GM12878 (cell line): ENCODE results near the gene SEC14L6. TPM values are rescaled to one million over a fixed set of nuclear protein-coding genes. Genes with fewer than 3 reads are reported as not detected.

Experiments used
- ETV6 ChIP-seq, 2 experiments: fragments of 450-650 bp in 1 of 2; IDR thresholded peaks in 1 of 2; conservative IDR thresholded peaks in 1 of 2; 2 replicates each; pipeline ENCODE4 v1.6.1; 2014; ENCODE audit warnings: antibody characterized with exemption in 1 of 2, borderline replicate concordance in 1 of 2, low read depth in 1 of 2, mild to moderate bottlenecking in 1 of 2, moderate library complexity in 1 of 2
- GABPA ChIP-seq: IDR thresholded peaks from 2 replicates; pipeline ENCODE4 v1.6.1; 2014; ENCODE audit warnings: antibody characterized with exemption, low read depth, mild to moderate bottlenecking, inconsistent platforms
- PAX8 ChIP-seq: fragments of 450-650 bp; IDR thresholded peaks from 2 replicates; pipeline ENCODE4 v1.6.1; 2017; ENCODE audit warnings: mild to moderate bottlenecking, moderate library complexity
- POLR2AphosphoS2 ChIP-seq: IDR thresholded peaks from 2 replicates; pipeline ENCODE4 v1.6.1; 2011; ENCODE audit warnings: low read depth, mild to moderate bottlenecking, low read length, improper control_type of control experiment, moderate library complexity
- SIN3A ChIP-seq: IDR thresholded peaks from 2 replicates; pipeline ENCODE4 v1.6.1; 2012; ENCODE audit warnings: low read depth, low read length, improper control_type of control experiment
- ZNF622 ChIP-seq: fragments of 450-650 bp; IDR thresholded peaks from 2 replicates; pipeline ENCODE4 v1.6.1; 2017; ENCODE audit warnings: mild to moderate bottlenecking, inconsistent platforms
- polyA plus RNA-seq, 11 experiments: library from polyadenylated mRNA; depleted of rRNA in 4 of 11; unstranded in 6 of 11; stranded (reverse) in 5 of 11; fragments of >200 nt; fragmentation: Nextera tagmentation in 4 of 11; fragmentation: Illumina TruSeq in 1 of 11; extraction: Ambion mirVana in 4 of 11; extraction: Trizol in 1 of 11; gene quantifications; 1 replicate in 1 of 11; 2 replicates in 10 of 11; pipeline versions ENCODE4 v1.2.1 to v1.2.3, GENCODE V29; 2011 to 2016; ENCODE audit warnings: inconsistent platforms in 2 of 11, missing spikeins in 2 of 11, low read depth in 1 of 11
- total RNA-seq, 4 experiments: library from RNA; depleted of rRNA in 3 of 4; stranded (reverse); fragments of >200 nt in 3 of 4; fragmentation: Illumina TruSeq in 1 of 4; extraction: Trizol in 1 of 4; gene quantifications; 2 replicates each; pipeline versions ENCODE4 v1.2.1 to v1.2.3, GENCODE V29; 2013 to 2021
- TF ChIP-seq, protein P1 (sequence below): fragments of 450-650 bp; IDR thresholded peaks from 2 replicates; pipeline ENCODE4 v1.6.1; 2018; ENCODE audit warnings: mild to moderate bottlenecking, low read depth, moderate library complexity; ENCODE audit not compliant: partially characterized antibody
- TF ChIP-seq, protein P2 (sequence below): fragments of 450-650 bp; formaldehyde crosslinking; IDR thresholded peaks from 2 replicates; pipeline ENCODE4 v1.4.0; 2020; ENCODE audit warnings: mild to moderate bottlenecking, moderate library complexity
- TF ChIP-seq, protein P3 (sequence below): fragments of 450-650 bp; IDR thresholded peaks from 2 replicates; pipeline ENCODE4 v1.6.1; 2017; ENCODE audit warnings: antibody characterized with exemption, mild to moderate bottlenecking, moderate library complexity
- TF ChIP-seq, protein P4 (sequence below): IDR thresholded peaks from 2 replicates; pipeline ENCODE4 v1.6.1; 2012; ENCODE audit warnings: low read length, inconsistent platforms
- TF ChIP-seq, protein P5 (sequence below): fragments of 450-650 bp; IDR thresholded peaks from 2 replicates; pipeline ENCODE4 v1.6.1; 2018; ENCODE audit warnings: borderline replicate concordance, mild to moderate bottlenecking; ENCODE audit not compliant: partially characterized antibody

SEC14L6 gene
- total and polyA plus RNA-seq, 10 of the 15 experiments (the other 5 are each of a cell fraction or from before 2014, with no cell fraction given): not detected

DNA sequence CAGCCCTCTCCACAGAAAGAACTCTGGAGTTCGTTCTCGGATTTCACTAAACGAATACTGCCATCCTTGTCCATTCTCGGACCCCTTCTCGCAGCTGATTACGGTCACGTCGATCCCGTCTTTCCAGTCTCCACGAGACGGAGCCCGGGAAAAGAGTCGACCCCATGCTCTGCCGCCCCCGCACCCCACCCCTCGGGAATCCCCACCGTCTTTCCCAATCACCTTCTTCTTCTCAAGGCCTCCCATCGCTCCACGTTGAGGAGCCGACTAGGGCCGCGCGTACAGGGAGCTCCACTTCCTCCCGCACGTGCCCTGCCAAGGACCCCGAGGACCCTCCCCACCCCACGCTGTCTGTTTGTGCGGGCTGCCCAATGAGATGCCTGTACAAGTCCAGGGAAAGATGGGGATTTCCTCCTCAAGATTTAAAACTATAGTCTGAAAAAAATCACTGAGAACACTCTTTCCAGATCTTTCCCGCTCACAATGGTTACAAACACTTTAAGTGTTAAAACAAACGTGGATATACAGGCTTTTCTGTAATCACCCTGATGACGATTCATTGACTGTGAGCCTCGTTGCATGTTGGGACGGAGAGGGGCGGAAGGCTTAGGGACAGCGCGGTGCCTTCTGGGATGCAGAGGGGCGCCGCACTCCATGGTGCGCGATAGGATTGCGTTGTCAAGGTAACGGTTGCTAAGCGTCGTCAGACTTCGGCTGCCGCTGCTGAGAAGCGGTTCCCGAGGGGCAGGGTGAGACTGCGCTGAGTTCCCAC is 45.2 kb upstream of the SEC14L6 start, which contains the start of gene PES1 (continued):
- TF ChIP-seq, protein P1, sequence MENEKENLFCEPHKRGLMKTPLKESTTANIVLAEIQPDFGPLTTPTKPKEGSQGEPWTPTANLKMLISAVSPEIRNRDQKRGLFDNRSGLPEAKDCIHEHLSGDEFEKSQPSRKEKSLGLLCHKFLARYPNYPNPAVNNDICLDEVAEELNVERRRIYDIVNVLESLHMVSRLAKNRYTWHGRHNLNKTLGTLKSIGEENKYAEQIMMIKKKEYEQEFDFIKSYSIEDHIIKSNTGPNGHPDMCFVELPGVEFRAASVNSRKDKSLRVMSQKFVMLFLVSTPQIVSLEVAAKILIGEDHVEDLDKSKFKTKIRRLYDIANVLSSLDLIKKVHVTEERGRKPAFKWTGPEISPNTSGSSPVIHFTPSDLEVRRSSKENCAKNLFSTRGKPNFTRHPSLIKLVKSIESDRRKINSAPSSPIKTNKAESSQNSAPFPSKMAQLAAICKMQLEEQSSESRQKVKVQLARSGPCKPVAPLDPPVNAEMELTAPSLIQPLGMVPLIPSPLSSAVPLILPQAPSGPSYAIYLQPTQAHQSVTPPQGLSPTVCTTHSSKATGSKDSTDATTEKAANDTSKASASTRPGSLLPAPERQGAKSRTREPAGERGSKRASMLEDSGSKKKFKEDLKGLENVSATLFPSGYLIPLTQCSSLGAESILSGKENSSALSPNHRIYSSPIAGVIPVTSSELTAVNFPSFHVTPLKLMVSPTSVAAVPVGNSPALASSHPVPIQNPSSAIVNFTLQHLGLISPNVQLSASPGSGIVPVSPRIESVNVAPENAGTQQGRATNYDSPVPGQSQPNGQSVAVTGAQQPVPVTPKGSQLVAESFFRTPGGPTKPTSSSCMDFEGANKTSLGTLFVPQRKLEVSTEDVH: peak; percentile 90
- TF ChIP-seq, protein P2, sequence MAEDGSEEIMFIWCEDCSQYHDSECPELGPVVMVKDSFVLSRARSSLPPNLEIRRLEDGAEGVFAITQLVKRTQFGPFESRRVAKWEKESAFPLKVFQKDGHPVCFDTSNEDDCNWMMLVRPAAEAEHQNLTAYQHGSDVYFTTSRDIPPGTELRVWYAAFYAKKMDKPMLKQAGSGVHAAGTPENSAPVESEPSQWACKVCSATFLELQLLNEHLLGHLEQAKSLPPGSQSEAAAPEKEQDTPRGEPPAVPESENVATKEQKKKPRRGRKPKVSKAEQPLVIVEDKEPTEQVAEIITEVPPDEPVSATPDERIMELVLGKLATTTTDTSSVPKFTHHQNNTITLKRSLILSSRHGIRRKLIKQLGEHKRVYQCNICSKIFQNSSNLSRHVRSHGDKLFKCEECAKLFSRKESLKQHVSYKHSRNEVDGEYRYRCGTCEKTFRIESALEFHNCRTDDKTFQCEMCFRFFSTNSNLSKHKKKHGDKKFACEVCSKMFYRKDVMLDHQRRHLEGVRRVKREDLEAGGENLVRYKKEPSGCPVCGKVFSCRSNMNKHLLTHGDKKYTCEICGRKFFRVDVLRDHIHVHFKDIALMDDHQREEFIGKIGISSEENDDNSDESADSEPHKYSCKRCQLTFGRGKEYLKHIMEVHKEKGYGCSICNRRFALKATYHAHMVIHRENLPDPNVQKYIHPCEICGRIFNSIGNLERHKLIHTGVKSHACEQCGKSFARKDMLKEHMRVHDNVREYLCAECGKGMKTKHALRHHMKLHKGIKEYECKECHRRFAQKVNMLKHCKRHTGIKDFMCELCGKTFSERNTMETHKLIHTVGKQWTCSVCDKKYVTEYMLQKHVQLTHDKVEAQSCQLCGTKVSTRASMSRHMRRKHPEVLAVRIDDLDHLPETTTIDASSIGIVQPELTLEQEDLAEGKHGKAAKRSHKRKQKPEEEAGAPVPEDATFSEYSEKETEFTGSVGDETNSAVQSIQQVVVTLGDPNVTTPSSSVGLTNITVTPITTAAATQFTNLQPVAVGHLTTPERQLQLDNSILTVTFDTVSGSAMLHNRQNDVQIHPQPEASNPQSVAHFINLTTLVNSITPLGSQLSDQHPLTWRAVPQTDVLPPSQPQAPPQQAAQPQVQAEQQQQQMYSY (CRISPR knock-in tag): no peak
- no peak for TF ChIP-seq ETV6 (conservative IDR thresholded peaks at IDR 0.05 in 1 of 2, IDR thresholded peaks at IDR 0.05 in 1 of 2; ENCODE audit: borderline replicate concordance in 1 of 2, low read depth in 1 of 2)
- TF ChIP-seq GABPA: peak; percentile 74
- TF ChIP-seq, protein P3, sequence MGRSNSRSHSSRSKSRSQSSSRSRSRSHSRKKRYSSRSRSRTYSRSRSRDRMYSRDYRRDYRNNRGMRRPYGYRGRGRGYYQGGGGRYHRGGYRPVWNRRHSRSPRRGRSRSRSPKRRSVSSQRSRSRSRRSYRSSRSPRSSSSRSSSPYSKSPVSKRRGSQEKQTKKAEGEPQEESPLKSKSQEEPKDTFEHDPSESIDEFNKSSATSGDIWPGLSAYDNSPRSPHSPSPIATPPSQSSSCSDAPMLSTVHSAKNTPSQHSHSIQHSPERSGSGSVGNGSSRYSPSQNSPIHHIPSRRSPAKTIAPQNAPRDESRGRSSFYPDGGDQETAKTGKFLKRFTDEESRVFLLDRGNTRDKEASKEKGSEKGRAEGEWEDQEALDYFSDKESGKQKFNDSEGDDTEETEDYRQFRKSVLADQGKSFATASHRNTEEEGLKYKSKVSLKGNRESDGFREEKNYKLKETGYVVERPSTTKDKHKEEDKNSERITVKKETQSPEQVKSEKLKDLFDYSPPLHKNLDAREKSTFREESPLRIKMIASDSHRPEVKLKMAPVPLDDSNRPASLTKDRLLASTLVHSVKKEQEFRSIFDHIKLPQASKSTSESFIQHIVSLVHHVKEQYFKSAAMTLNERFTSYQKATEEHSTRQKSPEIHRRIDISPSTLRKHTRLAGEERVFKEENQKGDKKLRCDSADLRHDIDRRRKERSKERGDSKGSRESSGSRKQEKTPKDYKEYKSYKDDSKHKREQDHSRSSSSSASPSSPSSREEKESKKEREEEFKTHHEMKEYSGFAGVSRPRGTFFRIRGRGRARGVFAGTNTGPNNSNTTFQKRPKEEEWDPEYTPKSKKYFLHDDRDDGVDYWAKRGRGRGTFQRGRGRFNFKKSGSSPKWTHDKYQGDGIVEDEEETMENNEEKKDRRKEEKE: no peak
- TF ChIP-seq PAX8: no peak
- TF ChIP-seq SIN3A: peak; percentile 84
- TF ChIP-seq POLR2AphosphoS2: 0 out of 2 replicates have a peak, but pooled peaks have one; percentile 46
- TF ChIP-seq, protein P4, sequence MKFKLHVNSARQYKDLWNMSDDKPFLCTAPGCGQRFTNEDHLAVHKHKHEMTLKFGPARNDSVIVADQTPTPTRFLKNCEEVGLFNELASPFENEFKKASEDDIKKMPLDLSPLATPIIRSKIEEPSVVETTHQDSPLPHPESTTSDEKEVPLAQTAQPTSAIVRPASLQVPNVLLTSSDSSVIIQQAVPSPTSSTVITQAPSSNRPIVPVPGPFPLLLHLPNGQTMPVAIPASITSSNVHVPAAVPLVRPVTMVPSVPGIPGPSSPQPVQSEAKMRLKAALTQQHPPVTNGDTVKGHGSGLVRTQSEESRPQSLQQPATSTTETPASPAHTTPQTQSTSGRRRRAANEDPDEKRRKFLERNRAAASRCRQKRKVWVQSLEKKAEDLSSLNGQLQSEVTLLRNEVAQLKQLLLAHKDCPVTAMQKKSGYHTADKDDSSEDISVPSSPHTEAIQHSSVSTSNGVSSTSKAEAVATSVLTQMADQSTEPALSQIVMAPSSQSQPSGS: peak; percentile 65; the same call in 1 of the 2 replicates
- TF ChIP-seq, protein P5, sequence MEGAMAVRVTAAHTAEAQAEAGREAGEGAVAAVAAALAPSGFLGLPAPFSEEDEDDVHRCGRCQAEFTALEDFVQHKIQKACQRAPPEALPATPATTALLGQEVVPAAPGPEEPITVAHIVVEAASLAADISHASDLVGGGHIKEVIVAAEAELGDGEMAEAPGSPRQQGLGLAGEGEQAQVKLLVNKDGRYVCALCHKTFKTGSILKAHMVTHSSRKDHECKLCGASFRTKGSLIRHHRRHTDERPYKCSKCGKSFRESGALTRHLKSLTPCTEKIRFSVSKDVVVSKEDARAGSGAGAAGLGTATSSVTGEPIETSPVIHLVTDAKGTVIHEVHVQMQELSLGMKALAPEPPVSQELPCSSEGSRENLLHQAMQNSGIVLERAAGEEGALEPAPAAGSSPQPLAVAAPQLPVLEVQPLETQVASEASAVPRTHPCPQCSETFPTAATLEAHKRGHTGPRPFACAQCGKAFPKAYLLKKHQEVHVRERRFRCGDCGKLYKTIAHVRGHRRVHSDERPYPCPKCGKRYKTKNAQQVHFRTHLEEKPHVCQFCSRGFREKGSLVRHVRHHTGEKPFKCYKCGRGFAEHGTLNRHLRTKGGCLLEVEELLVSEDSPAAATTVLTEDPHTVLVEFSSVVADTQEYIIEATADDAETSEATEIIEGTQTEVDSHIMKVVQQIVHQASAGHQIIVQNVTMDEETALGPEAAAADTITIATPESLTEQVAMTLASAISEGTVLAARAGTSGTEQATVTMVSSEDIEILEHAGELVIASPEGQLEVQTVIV: peak; percentile 78
- TF ChIP-seq ZNF622: no peak
